Lower leg skin (tissue), 4 donors: ENCODE measurements around the gene GTPBP10. TPM values are rescaled to one million over a fixed set of nuclear protein-coding genes. Genes with fewer than 3 reads are reported as not detected.
"Not testable (repeated sequence)": the region's sequence is repeated elsewhere in the genome, so short reads cannot be mapped to it uniquely, and the experiment has no call there.

ENCODE experiments used
- DNase-seq, 2 donors: peaks; one replicate each; pipeline ENCODE4 v3.0.0-alpha.2; 2019; ENCODE audit warnings: low spot score in 2 of 2
- H3K4me3 ChIP-seq: fragments of 200-600 bp; sonication (generic); 2 replicates; pipeline ENCODE4 v1.5.1; 2017; ENCODE audit warnings: mild to moderate bottlenecking, low read depth; ENCODE audit not compliant: poor library complexity, severe bottlenecking
- CTCF ChIP-seq, 3 donors: fragments of 450-650 bp; IDR thresholded peaks; one replicate each; pipeline ENCODE4 v1.5.1; 2016; ENCODE audit warnings: antibody characterized with exemption in 3 of 3, mild to moderate bottlenecking in 3 of 3, moderate library complexity in 2 of 3
- POLR2A ChIP-seq, 2 donors: fragments of 450-650 bp; IDR thresholded peaks; one replicate each; pipeline ENCODE4 v1.6.1; 2016 to 2017; ENCODE audit warnings: antibody characterized with exemption in 2 of 2, mild to moderate bottlenecking in 1 of 2, moderate library complexity in 1 of 2
- WGBS, 2 donors: methylation state at CpG; one replicate each; pipeline ENCODE4 v1.1.5; 2018; 5-methylcytosine and 5-hydroxymethylcytosine counted together
- intact Hi-C: fragments of 100-400 bp; cut with DNase I; formaldehyde crosslinking; loops from one replicate; pipeline ENCODE4 v1.15.0; 2023; ENCODE audit warnings: low total_unique reads
- total RNA-seq, 4 donors: library from RNA; depleted of rRNA; stranded (reverse); fragments of >200 nt; gene quantifications; one replicate each; pipeline ENCODE4 v1.1.0, GENCODE V29; 2016

GTPBP10 gene
- total RNA-seq, 4 donors from 2014 or later: 11.6 to 26.2 (median 15.3) TPM

GRCh38 chr7:90347759-90348158 lies 1.2 kb downstream of the GTPBP10 start:
- intact Hi-C loops: no loop called here
- no peak for TF ChIP-seq POLR2A (IDR thresholded peaks at IDR 0.05)
- no peak for TF ChIP-seq CTCF (IDR thresholded peaks at IDR 0.05)
- 54 to 55% methylated on average over 4 of the region's 4 CpGs for WGBS, 2 donors
- no peak for DNase-seq
- H3K4me3 ChIP-seq: no peak overlapping the region

GRCh38 chr7:90349305-90349704 lies 2.8 kb downstream of the GTPBP10 start:
- TF ChIP-seq CTCF (IDR thresholded peaks at IDR 0.05): no peak
- TF ChIP-seq POLR2A (IDR thresholded peaks at IDR 0.05): no peak
- 75 to 89% methylated on average over 4 of the region's 4 CpGs for WGBS, 2 donors
- no peak overlapping the region for H3K4me3 ChIP-seq
- intact Hi-C loops: no loop called here
- no peak for DNase-seq

- intact Hi-C loops, H3K4me3 ChIP-seq, DNase-seq: not testable (repeated sequence)
- WGBS, 2 donors: 94 to 98% methylated on average over 3 of the region's 3 CpGs
Measured at GRCh38 chr7:90350032-90350431, 3.5 kb downstream of the GTPBP10 start.

- no peak overlapping the region for H3K4me3 ChIP-seq
- no peak for DNase-seq
- TF ChIP-seq CTCF (IDR thresholded peaks at IDR 0.05) (no peak), POLR2A (IDR thresholded peaks at IDR 0.05) (no peak)
- intact Hi-C loops: no loop called here
Measured at GRCh38 chr7:90351987-90352386, 5.5 kb downstream of the GTPBP10 start.

GRCh38 chr7:90383422-90383821 lies 36.9 kb downstream of the GTPBP10 start:
- intact Hi-C loops: no loop called here
- no peak overlapping the region for H3K4me3 ChIP-seq
- 83 to 85% methylated on average over 1 of the region's 1 CpG for WGBS, 2 donors
- no peak for TF ChIP-seq CTCF (IDR thresholded peaks at IDR 0.05)
- TF ChIP-seq POLR2A (IDR thresholded peaks at IDR 0.05): no peak
- DNase-seq: no peak

GRCh38 chr7:90383861-90384260 lies 37.3 kb downstream of the GTPBP10 start:
- no peak for TF ChIP-seq POLR2A (IDR thresholded peaks at IDR 0.05)
- TF ChIP-seq CTCF (IDR thresholded peaks at IDR 0.05): no peak
- no peak for DNase-seq
- H3K4me3 ChIP-seq: no peak overlapping the region
- 90 to 97% methylated on average over 3 of the region's 3 CpGs for WGBS, 2 donors
- intact Hi-C loops: no loop called here
